HK-2 (cell line): ENCODE measurements around the gene TEX9.
A peak's percentile ranks its signal among the peaks of the same experiment; 100 is the strongest.
"Not testable (repeated sequence)": the region's sequence is repeated elsewhere in the genome, so short reads cannot be mapped to it uniquely, and the experiment has no call there.

Experiments used
- DNase-seq: peaks from one replicate; pipeline ENCODE4 v3.0.0-alpha.2; 2018; ENCODE audit not compliant: unreplicated experiment

The TEX9 gene

DNA sequence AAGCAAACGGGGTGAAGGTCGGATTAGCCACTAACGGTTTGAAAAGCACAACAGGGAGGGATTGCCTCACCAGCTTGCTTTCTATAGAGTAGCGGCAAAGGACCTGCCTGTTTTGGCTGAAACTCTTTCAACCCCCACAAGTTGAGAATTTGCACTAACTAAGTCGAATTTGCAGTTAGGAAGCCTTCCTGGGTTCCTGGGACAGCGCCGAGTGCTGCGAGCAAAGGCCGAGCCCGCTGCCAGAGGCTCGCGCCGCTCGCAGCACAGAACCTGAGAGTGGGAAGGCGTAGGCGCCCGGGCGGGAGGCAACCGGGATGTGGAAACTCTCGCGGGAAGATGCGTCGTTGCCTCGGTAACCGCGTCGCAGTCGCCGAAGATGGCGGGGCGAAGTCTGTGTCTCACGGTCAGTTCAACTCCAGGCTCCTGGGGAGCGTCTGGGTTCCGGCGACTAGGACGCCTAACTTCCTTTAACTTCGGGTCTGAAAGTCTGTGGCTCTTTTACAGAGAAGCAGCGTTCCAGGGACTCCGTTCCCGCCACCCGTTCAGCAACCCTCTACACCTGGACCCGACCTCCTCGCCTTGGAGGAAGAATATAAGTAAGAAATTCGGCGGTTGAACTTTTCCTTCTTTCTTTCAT lies at the start of gene TEX9:
TSS of gene TEX9 (plus strand) at position 352 of the 637 bp plus-strand sequence. CDS start at position 377, 25 bp downstream.
- DNase-seq = peak; percentile 82

DNA sequence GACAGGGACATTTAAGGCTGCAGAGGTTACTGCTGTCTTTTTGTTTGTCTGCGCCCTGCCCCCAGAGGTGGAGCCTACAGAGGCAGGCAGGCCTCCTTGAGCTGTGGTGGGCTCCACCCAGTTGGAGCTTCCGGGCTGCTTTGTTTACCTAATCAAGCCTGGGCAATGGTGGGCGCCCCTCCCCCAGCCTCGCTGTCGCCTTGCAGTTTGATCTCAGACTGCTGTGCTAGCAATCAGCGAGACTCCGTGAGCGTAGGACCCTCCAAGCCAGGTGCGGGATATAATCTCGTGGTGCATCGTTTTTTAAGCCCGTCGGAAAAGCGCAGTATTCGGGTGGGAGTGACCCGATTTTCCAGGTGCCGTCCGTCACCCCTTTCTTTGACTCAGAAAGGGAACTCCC lies 48.7 kb upstream of the TEX9 start:
- not testable (repeated sequence) for DNase-seq

DNA sequence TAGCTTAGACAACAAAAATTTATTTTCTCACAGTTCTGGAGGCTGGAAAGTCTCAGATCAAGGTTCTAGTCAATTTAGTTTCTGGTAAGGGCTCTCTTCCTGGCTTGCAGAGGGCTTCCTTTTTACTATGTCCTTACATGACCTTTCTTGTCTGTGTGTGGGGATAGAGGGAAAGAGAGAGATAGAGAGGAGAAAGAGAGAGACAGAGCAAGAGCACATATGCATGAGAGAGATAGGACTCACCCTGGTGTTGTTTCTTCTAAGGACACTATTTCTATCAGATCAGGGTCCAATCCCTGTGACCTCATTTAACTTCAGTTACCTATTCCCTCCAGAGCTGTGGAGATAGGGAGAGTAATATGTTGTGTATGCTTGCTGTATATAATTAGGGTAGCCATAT lies 44.9 kb upstream of the TEX9 start:
- DNase-seq = no peak

DNA sequence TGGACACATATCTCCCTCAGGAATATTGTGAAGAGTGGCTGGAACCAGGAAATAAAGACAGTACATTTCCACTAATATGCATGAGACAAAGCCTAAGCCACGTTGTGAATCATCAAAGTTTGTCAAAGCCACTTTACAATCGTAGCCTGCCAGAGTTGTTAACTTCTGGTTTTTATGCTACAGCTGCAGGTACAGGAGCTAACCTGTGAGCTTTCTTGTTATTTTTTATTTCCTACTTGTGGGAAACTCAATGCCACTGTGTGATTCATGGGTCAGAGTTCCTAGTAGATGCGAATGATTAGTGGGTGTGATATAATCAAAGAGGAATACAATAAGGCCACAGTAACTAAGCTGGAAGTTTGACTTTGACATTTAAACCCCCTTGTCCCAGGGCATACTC lies 44.4 kb upstream of the TEX9 start:
- DNase-seq = no peak

- DNase-seq = no peak
These were observed 42.8 kb upstream of the TEX9 start for GRCh38 chr15:56322444-56322843.

DNA sequence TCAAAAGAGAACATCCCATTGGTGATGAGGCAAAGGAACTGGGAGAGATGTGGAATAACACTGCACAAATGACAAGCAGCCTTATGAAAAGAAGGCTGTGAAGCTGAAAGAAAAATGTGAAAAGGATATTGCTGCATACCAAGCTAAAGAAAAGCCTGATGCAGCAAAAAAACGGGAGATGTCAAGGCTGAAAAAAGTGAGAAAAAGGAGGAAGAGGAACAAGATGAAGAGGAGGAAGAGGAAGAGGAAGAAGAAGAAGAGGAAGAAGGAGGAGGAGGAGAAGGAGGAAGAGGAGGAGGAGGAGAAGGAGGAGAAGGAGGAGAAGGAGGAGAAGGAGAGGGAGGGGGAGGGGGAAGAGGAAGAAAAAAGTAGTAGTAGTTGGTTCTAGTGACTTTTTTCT lies 41.8 kb upstream of the TEX9 start:
- no peak for DNase-seq

DNA sequence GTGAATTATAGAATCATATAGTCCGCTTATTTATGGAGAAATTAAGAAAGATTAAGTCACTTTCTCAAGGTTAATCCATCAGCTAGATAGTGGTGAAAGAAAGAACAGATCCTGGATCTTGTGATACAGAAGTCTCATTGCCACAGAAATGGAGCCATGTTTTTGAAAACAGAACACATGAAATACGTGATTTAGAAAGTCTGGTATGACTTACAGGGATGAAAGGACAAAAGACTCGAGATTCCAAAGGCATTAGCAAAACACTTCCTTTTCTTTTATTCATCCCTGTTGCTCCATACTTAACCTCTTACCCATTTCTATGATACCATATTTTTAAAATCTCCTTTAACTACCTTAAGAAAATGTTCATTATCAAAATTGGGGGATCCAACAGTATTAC lies 40.0 kb upstream of the TEX9 start:
- DNase-seq = no peak

DNA sequence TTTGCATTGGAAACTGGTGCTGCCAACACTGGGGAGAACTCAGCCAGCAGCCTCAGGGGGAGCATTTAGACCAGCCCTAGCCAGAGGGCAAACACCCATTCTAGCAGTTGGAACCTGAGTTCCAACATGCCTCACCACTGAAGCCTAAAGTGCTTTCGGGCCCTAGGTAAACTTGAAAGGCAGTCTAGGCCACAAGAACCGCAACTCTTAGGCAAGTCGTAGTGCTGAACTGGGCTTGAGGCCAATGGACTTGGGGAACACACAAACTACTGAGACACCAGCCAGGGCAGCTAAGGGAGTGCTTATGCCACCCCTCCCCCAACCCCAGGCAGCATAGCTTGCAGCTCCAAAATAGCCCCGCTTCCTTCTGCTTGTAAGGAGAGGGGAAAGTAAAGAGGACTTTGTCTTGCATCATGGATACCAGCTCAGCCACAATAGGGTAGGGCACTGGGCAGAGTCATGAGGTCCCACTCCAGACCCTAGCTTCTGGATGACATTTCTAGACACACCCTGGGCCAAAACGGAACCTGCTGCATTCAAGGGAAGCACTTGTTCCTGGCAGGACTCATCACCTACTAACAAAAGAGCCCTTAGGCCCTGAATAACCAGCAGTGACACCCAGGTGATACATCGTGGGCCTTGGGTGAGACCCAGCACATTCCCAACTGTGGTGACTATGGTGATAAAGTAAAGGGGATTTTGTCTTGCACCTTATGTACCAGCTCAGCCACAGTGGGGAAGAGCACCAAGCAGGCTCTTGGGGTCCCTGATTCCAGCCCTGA lies 37.3 kb upstream of the TEX9 start:
- DNase-seq = no peak

- DNase-seq = no peak
These were observed 28.0 kb upstream of the TEX9 start for GRCh38 chr15:56337084-56337725.

GRCh38 chr15:56339594-56339993 lies 25.6 kb upstream of the TEX9 start:
- DNase-seq = no peak

- no peak for DNase-seq
These were observed 24.0 kb upstream of the TEX9 start for GRCh38 chr15:56341201-56341600.

DNA sequence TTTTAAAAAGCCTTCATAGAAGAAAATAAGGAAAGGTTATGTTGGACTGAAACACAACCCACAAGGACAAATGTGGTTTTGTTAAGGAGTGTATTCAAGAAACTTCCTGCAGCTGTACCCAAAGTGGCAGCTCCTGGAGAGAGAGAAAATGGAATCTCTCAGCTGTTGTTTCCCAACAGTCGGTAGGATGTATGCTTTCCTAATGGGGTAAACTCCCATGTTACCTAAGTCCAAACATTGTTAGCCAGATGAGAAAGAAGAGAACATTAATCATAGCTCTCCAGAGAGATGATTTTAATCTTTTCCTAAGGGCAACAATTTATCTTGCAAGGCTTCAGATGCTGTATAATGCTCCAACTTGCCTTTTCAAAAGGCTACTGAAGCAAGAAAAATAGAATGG lies 22.6 kb upstream of the TEX9 start:
- no peak for DNase-seq

- DNase-seq = no peak
These were observed 21.3 kb upstream of the TEX9 start for GRCh38 chr15:56343879-56344278.

GRCh38 chr15:56344336-56344735 lies 20.9 kb upstream of the TEX9 start:
- DNase-seq = no peak

- DNase-seq = no peak
These were observed 18.8 kb upstream of the TEX9 start for GRCh38 chr15:56346414-56346813.

- DNase-seq = no peak
These were observed 15.7 kb upstream of the TEX9 start for GRCh38 chr15:56349554-56349953.

GRCh38 chr15:56351353-56351752 lies 13.9 kb upstream of the TEX9 start:
- no peak for DNase-seq

DNA sequence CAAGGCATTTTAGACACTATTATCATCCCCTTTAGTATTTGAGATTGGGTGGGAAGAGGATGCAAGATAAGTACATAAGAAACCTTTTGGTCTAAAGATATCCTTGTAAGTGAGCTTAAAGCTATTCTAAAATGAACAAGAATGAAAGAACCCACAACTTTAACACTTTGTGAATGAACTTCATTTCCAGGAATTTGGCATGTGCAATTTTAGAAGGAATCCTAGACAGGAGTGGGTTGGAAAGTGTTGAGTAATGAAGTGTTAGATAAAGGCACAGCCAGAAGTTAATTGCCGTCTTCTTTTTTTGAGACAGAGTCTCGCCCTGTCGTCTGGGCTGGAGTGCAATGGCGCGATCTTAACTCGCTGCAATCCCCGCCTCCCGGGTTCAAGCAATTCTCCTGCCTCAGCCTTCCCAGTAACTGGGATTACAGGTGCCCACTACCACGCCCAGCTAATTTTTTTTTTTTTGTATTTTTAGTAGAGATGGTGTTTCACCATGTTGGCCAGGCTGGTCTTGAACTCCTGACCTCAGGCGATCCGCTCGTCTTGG lies 13.2 kb upstream of the TEX9 start:
- DNase-seq = no peak

DNA sequence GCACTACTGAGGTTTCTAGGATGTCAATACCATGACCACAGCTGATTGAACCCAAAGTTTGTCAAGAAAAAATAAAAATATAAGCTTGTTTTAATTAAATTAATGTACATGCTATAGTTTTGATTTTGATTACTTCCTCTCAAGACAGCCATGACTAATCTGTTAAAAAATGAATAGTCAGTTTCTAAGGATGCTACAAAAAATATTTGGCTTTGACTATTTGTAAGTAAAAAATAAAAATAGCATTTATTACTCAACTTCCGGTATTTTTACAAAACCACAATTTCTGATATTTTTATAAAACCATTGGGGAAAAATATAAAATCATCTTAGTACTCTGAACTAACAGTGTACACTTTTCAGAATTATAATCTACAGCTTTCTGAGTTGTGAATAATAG lies 12.1 kb upstream of the TEX9 start:
- DNase-seq = no peak

DNA sequence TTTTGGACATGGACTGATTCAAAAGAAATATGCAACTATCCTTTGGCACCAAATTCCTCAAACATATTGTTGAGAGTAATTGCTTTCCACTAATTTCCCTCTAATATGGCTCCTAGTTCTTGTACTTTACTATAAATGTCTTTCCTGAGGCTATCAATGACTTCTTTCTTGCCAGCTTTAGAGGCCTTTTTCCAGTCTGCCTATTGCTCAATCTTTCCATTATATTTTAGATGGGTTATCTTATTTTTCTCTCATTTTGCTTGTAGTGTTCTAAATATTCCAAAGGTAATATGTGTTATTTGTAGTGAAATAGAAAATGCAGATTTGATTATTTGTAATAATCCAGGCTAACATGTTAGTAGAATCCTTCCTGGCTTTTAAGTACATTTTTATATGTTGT lies 11.5 kb upstream of the TEX9 start:
- DNase-seq = no peak

DNA sequence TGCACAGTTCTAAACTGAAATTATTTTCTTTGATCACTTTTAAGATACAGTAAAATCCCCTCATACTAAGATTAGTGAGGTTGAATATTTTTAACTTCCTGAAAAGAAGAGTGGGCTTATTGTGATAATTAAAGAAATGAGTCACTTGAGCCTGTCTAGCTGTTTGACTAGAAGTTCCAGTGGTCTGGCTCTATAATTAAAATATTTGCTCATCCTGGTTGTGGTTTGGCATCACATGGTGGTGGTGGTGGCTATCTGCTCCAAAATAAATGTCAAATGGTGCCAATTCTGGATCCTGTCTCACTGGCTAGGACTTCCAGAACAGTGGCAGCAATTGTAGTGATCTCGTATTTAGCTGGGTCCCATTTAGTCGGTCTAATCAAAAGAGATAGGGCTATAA lies 8.6 kb upstream of the TEX9 start:
- no peak for DNase-seq

DNA sequence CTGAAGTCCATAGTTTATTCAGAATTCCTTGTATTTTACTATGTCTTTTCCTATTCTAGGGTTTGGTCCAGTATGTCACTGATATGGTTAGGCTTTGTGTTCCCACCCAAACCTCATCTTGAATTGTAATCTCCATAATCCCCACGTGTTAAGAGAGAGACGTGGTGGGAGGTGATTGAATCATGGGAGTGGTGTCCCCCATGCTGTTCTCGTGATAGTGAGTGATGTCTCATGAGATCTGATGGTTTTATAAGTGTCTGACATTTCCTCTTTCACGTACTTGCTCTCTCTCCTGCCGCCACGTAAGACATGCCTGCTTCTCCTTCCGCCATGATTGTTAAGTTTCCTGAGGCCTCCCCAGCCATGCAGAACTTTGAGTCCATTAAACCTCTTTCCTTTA lies 6.6 kb upstream of the TEX9 start:
- DNase-seq = no peak

- no peak for DNase-seq
These were observed 3.2 kb upstream of the TEX9 start for GRCh38 chr15:56361987-56362386.
